Measurements from ENCODE around the gene ADH1B.
"Not testable (repeated sequence)": the region's sequence is repeated elsewhere in the genome, so short reads cannot be mapped to it uniquely, and the experiment has no call there.

The ADH1B gene

GRCh38 chr4:99334880-99335279 is 13.7 kb upstream of the ADH1B start:
- Mint-ChIP-seq H3K4me3 (no peak overlapping the region), H3K36me3 (ENCODE audit: low read depth) (no peaks in the 10 kb centered on the region), H3K4me1 (no peaks in the 10 kb centered on the region), H3K27me3 (ENCODE audit: low read depth) (no peaks in the 10 kb centered on the region), H3K9me3 (no peaks in the 10 kb centered on the region), H3K27ac (no peak overlapping the region)
- no peak for TF ChIP-seq CTCF (IDR thresholded peaks at IDR 0.05; ENCODE audit: unreplicated experiment in 3 of 3)

GRCh38 chr4:99330648-99331047 is 9.4 kb upstream of the ADH1B start:
- H3K9me3 Mint-ChIP-seq, result peaks cover 6% of the 10 kb centered on the region
- H3K27me3 Mint-ChIP-seq (ENCODE audit: low read depth), result no peaks in the 10 kb centered on the region
- no peak overlapping the region for H3K27ac Mint-ChIP-seq
- no peaks in the 10 kb centered on the region for H3K36me3 Mint-ChIP-seq (ENCODE audit: low read depth)
- TF ChIP-seq CTCF (IDR thresholded peaks at IDR 0.05; ENCODE audit: unreplicated experiment in 3 of 3), result no peak
- H3K4me3 Mint-ChIP-seq, result no peak overlapping the region
- no peaks in the 10 kb centered on the region for H3K4me1 Mint-ChIP-seq

GRCh38 chr4:99329876-99330275 is 8.7 kb upstream of the ADH1B start:
- Mint-ChIP-seq H3K4me1 (peaks cover 4% of the 10 kb centered on the region), H3K27me3 (ENCODE audit: low read depth) (no peaks in the 10 kb centered on the region), H3K4me3 (no peak overlapping the region), H3K9me3 (peaks cover 9% of the 10 kb centered on the region), H3K36me3 (ENCODE audit: low read depth) (no peaks in the 10 kb centered on the region), H3K27ac (no peak overlapping the region)
- no peak for TF ChIP-seq CTCF (IDR thresholded peaks at IDR 0.05; ENCODE audit: unreplicated experiment in 3 of 3)

- H3K27ac Mint-ChIP-seq, result peak overlapping the region in 2 of 3 experiments; percentile 21 to 46
- TF ChIP-seq CTCF (IDR thresholded peaks at IDR 0.05; ENCODE audit: unreplicated experiment in 3 of 3), result no peak
- peaks cover 17% of the 10 kb centered on the region for H3K4me1 Mint-ChIP-seq
These were observed 3.8 kb upstream of the ADH1B start for GRCh38 chr4:99324979-99325378.

GRCh38 chr4:99324361-99324760 is 3.2 kb upstream of the ADH1B start:
- H3K9me3 Mint-ChIP-seq, result peaks cover 9% of the 10 kb centered on the region
- peaks cover 18% of the 10 kb centered on the region for H3K4me1 Mint-ChIP-seq
- H3K4me3 Mint-ChIP-seq, result no peak overlapping the region
- TF ChIP-seq CTCF (IDR thresholded peaks at IDR 0.05; ENCODE audit: unreplicated experiment in 3 of 3), result no peak
- H3K36me3 Mint-ChIP-seq (ENCODE audit: low read depth), result no peaks in the 10 kb centered on the region
- no peaks in the 10 kb centered on the region for H3K27me3 Mint-ChIP-seq (ENCODE audit: low read depth)
- no peak overlapping the region for H3K27ac Mint-ChIP-seq

More at GRCh38 chr4:99324979-99325378, 3.8 kb upstream of the ADH1B start:
- Mint-ChIP-seq H3K36me3 (ENCODE audit: low read depth) (no peaks in the 10 kb centered on the region), H3K27me3 (ENCODE audit: low read depth) (no peaks in the 10 kb centered on the region), H3K4me3 (no peak overlapping the region), H3K9me3 (peaks cover 9% of the 10 kb centered on the region)

GRCh38 chr4:99323756-99324155 is 2.6 kb upstream of the ADH1B start:
- no peaks in the 10 kb centered on the region for H3K27me3 Mint-ChIP-seq (ENCODE audit: low read depth)
- H3K4me3 Mint-ChIP-seq, result no peak overlapping the region
- no peak overlapping the region for H3K27ac Mint-ChIP-seq
- H3K4me1 Mint-ChIP-seq, result peaks cover 22% of the 10 kb centered on the region
- no peaks in the 10 kb centered on the region for H3K36me3 Mint-ChIP-seq (ENCODE audit: low read depth)
- TF ChIP-seq CTCF (IDR thresholded peaks at IDR 0.05; ENCODE audit: unreplicated experiment in 3 of 3), result no peak
- H3K9me3 Mint-ChIP-seq, result peaks cover 9% of the 10 kb centered on the region

- not testable (repeated sequence) for H3K4me3 Mint-ChIP-seq; H3K27me3 Mint-ChIP-seq (ENCODE audit: low read depth); H3K36me3 Mint-ChIP-seq (ENCODE audit: low read depth); H3K9me3 Mint-ChIP-seq; H3K27ac Mint-ChIP-seq
- H3K4me1 Mint-ChIP-seq, result peaks cover 11% of the 10 kb centered on the region
These were observed 3.4 kb downstream of the ADH1B start for GRCh38 chr4:99317811-99318210.
